ENCODE measurements around the gene YAP1.

DNA sequence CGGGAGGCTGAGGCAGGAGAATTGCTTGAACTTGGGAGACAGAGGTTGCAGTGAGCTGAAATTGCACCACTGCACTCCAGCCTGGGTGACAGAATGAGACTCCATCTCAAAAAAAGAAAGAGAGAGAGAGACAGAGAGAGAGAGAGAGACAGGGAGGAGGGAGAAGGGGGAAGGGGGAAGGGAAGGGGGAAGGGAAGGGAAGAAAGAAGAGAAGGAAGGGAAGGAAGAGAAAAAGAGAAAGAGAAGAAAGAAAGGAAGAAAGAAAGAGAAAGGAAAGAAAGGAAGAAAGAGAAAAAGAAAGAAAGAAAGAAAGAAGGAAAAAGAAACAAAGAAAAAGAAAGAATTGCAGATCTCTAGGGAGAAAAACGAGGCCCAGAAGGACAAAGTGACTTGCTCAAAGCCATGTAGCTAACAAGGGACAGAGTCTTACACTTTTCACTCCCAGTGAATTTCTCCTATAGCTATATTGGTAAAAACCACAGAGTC, 133.2 kb downstream of the YAP1 start:
- TF ChIP-seq YY1 (IDR thresholded peaks at IDR 0.05) (no peak), TAF1 (conservative IDR thresholded peaks at IDR 0.05) (no peak), FOXA2 (IDR thresholded peaks at IDR 0.05) (no peak)

Data from liver (tissue), 2 donors.